DMS114 treated with DMSO at 0.1 percent for 48 hours (cell line): ENCODE data around the gene DDIT4.

ENCODE experiments used
- DNase-seq: peaks from one replicate; lab custom pipeline; 2025; ENCODE audit not compliant: unreplicated experiment; lab: John Stamatoyannopoulos, UW

DDIT4 gene

GRCh38 chr10:72315611-72316385 is 42.1 kb downstream of the DDIT4 start:
- no peak for DNase-seq

- DNase-seq, result no peak
Measured at GRCh38 chr10:72316386-72316700, 42.6 kb downstream of the DDIT4 start.

- DNase-seq, result no peak
Measured at GRCh38 chr10:72316748-72317435, 43.2 kb downstream of the DDIT4 start.

- DNase-seq, result no peak
Measured at GRCh38 chr10:72318418-72319262, 44.9 kb downstream of the DDIT4 start.

DNA sequence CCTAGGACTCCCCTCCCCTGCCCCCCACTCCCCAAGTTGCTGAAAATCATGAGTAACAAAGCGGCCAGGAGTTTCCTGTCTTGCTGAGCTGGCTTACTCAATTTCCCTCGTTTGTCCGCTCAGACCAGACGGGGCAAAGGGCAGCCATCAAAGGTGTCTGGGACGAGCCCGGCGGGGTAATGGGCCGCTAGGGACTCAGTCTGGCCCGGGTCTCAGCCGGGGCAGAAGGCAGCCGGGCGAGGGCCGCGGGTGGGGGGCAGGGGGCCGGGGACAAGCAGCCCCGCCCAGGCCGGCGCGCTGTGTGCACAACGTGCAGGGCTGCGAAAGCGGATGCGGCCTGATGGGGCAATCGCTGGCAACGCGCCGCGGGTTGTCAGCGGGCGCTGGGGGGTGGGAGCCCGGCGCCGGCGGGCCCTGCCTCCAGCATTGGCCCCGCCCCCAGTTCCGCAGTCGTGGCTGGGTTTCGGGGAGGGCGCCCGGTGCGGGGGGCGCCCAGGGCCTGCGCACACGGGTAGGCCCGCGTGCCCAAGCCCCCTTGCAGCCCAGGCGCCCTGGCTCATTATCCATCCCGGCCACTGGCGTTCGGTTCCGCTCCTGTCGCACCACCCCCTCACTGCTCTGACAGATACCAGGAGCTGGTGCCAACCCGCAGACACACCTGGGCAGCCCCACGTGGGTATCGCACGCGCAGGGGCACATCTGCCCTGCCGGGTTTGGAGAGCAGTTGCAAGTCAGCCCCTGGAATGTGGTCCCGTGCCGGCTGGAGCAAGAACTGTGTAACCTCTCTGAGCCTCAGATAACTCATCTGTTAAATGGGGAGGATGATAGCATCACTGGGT is 45.9 kb downstream of the DDIT4 start:
- peak; percentile 46 for DNase-seq

GRCh38 chr10:72320676-72321247 is 47.0 kb downstream of the DDIT4 start:
- no peak for DNase-seq

- no peak for DNase-seq
Measured at GRCh38 chr10:72321248-72322029, 47.7 kb downstream of the DDIT4 start.

DNA sequence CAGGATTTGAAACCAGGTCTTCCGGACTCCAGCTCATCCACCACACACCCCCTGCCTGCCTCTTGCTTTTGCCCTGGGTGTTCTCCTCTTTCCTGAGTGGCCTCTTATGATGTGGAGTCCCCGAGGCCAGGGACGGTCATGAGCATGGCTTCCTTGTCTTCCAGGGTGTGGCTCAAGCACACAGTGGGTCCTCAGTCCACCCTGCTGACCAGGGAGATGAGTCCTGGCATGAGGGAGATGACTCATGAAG is 48.2 kb downstream of the DDIT4 start:
- DNase-seq, result no peak

GRCh38 chr10:72322280-72323058 is 48.7 kb downstream of the DDIT4 start:
- DNase-seq, result no peak

- DNase-seq, result no peak
Measured at GRCh38 chr10:72323108-72323749, 49.5 kb downstream of the DDIT4 start.

- DNase-seq, result no peak
Measured at GRCh38 chr10:72323771-72324191, 50.1 kb downstream of the DDIT4 start.
